Dedifferentiated amniotic fluid mesenchymal stem cell (primary cell): Measurements from ENCODE around the gene SETD2.
A peak's percentile ranks its signal among the peaks of the same experiment; 100 is the strongest.
"Not testable (repeated sequence)": the region's sequence is repeated elsewhere in the genome, so short reads cannot be mapped to it uniquely, and the experiment has no call there.

Experiments used
- DNase-seq: peaks from one replicate; pipeline ENCODE4 v3.0.0-alpha.2; 2016; ENCODE audit errors: extremely low spot score

Gene SETD2

GRCh38 chr3:47149339-47149933 is 14.5 kb downstream of the SETD2 start:
- DNase-seq = no peak

GRCh38 chr3:47145272-47145671 is 18.6 kb downstream of the SETD2 start:
- no peak for DNase-seq

GRCh38 chr3:47143068-47143467 is 20.8 kb downstream of the SETD2 start:
- DNase-seq = no peak

- not testable (repeated sequence) for DNase-seq
Observed at GRCh38 chr3:47142536-47142935, 21.4 kb downstream of the SETD2 start.

- DNase-seq = not testable (repeated sequence)
Observed at GRCh38 chr3:47140973-47141461, 22.9 kb downstream of the SETD2 start.

GRCh38 chr3:47140553-47140952 is 23.4 kb downstream of the SETD2 start:
- DNase-seq = not testable (repeated sequence)

- DNase-seq = no peak
Observed at GRCh38 chr3:47134311-47134710, 29.6 kb downstream of the SETD2 start.

- no peak for DNase-seq
Observed at GRCh38 chr3:47133641-47134040, 30.3 kb downstream of the SETD2 start.

- DNase-seq = no peak
Observed at GRCh38 chr3:47130557-47130956, 33.4 kb downstream of the SETD2 start.

- DNase-seq = no peak
Observed at GRCh38 chr3:47128137-47128536, 35.8 kb downstream of the SETD2 start.

- DNase-seq = no peak
Observed at GRCh38 chr3:47123857-47124256, 40.1 kb downstream of the SETD2 start.

GRCh38 chr3:47121409-47121808 is 42.5 kb downstream of the SETD2 start:
- no peak for DNase-seq

- no peak for DNase-seq
Observed at GRCh38 chr3:47120138-47120537, 43.8 kb downstream of the SETD2 start.

- not testable (repeated sequence) for DNase-seq
Observed at GRCh38 chr3:47119387-47119786, 44.5 kb downstream of the SETD2 start.

GRCh38 chr3:47117807-47118364 is 46.0 kb downstream of the SETD2 start:
- DNase-seq = no peak

GRCh38 chr3:47115524-47115923 is 48.4 kb downstream of the SETD2 start:
- not testable (repeated sequence) for DNase-seq

GRCh38 chr3:47113669-47114365 is 50.1 kb downstream of the SETD2 start:
- peak; percentile 57 for DNase-seq

- no peak for DNase-seq
Observed at GRCh38 chr3:47112997-47113396, 50.9 kb downstream of the SETD2 start.

- no peak for DNase-seq
Observed at GRCh38 chr3:47109393-47109792, 54.5 kb downstream of the SETD2 start.

GRCh38 chr3:47108546-47108945 is 55.4 kb downstream of the SETD2 start:
- no peak for DNase-seq

GRCh38 chr3:47104259-47104658 is 59.7 kb downstream of the SETD2 start:
- no peak for DNase-seq

- DNase-seq = no peak
Observed at GRCh38 chr3:47103619-47104018, 60.3 kb downstream of the SETD2 start.

- DNase-seq = no peak
Observed at GRCh38 chr3:47102081-47102600, 61.8 kb downstream of the SETD2 start.
